ENCODE data around the gene HK1.

The HK1 gene

GRCh38 chr10:69435966-69436520 lies 157.7 kb downstream of the HK1 start:
- DNase-seq (ENCODE audit: low read depth) = no peak
- H3K4me3 ChIP-seq (ENCODE audit: control insufficient read depth, low read depth, low read length) = no peak overlapping the region
- no peak for TF ChIP-seq CTCF (conservative IDR thresholded peaks at IDR 0.05; ENCODE audit: control insufficient read depth, insufficient read depth, low read depth, low read length)

GRCh38 chr10:69437321-69438259 lies 159.3 kb downstream of the HK1 start:
- no peak for DNase-seq (ENCODE audit: low read depth)
- TF ChIP-seq CTCF (conservative IDR thresholded peaks at IDR 0.05; ENCODE audit: control insufficient read depth, insufficient read depth, low read depth, low read length) = no peak

GRCh38 chr10:69438536-69439349 lies 160.4 kb downstream of the HK1 start:
- no peak overlapping the region for H3K4me3 ChIP-seq (ENCODE audit: control insufficient read depth, low read depth, low read length)
- no peak for TF ChIP-seq CTCF (conservative IDR thresholded peaks at IDR 0.05; ENCODE audit: control insufficient read depth, insufficient read depth, low read depth, low read length)
- peak; percentile 33 for DNase-seq (ENCODE audit: low read depth)

More at GRCh38 chr10:69437321-69438259, 159.3 kb downstream of the HK1 start:
- no peak overlapping the region for H3K4me3 ChIP-seq (ENCODE audit: control insufficient read depth, low read depth, low read length)

- DNase-seq (ENCODE audit: low read depth) = peak; percentile 16
- H3K4me3 ChIP-seq (ENCODE audit: control insufficient read depth, low read depth, low read length) = no peak overlapping the region
- no peak for TF ChIP-seq CTCF (conservative IDR thresholded peaks at IDR 0.05; ENCODE audit: control insufficient read depth, insufficient read depth, low read depth, low read length)
Measured at GRCh38 chr10:69439350-69439739, 161.0 kb downstream of the HK1 start.

- no peak for TF ChIP-seq CTCF (conservative IDR thresholded peaks at IDR 0.05; ENCODE audit: control insufficient read depth, insufficient read depth, low read depth, low read length)
- no peak overlapping the region for H3K4me3 ChIP-seq (ENCODE audit: control insufficient read depth, low read depth, low read length)
- peak; percentile 71 for DNase-seq (ENCODE audit: low read depth)
Measured at GRCh38 chr10:69439813-69440506, 161.7 kb downstream of the HK1 start.

GRCh38 chr10:69443354-69443753 lies 165.1 kb downstream of the HK1 start:
- no peak overlapping the region for H3K4me3 ChIP-seq (ENCODE audit: control insufficient read depth, low read depth, low read length)
- no peak for DNase-seq (ENCODE audit: low read depth)
- no peak for TF ChIP-seq CTCF (conservative IDR thresholded peaks at IDR 0.05; ENCODE audit: control insufficient read depth, insufficient read depth, low read depth, low read length)
